Right lobe of liver (tissue), 6 donors: ENCODE measurements around the gene INPP5J. TPM values are rescaled to one million over a fixed set of nuclear protein-coding genes. Genes with fewer than 3 reads are reported as not detected.
"Not testable (repeated sequence)": the region's sequence is repeated elsewhere in the genome, so short reads cannot be mapped to it uniquely, and the experiment has no call there.

Experiments used
- ATAC-seq, 4 donors: fragments of 200-7000 bp; cut with Tn5 transposase; one replicate each; pipeline ENCODE4 v1.9.1; 2020; ENCODE audit warnings: mild to moderate bottlenecking in 4 of 4, moderate library complexity in 4 of 4
- DNase-seq, 3 donors: peaks; one replicate each; pipeline ENCODE4 v3.0.0-alpha.2; 2020
- H3K27ac ChIP-seq, 3 donors: fragments of 200-600 bp; one replicate each; pipeline ENCODE4 v1.8.0; 2022
- H3K27me3 ChIP-seq, 2 donors: fragments of 200-600 bp; one replicate each; pipeline ENCODE4 v1.8.0; 2022
- H3K36me3 ChIP-seq, 4 donors: fragments of 200-600 bp; sonication (generic) in 1 of 4; one replicate each; pipeline versions ENCODE4 v1.5.1 to v1.8.0; 2017 to 2022; ENCODE audit warnings: control low read depth in 1 of 4
- H3K4me1 ChIP-seq, 4 donors: fragments of 200-600 bp; sonication (generic) in 1 of 4; one replicate each; pipeline versions ENCODE4 v1.5.1 to v1.8.0; 2017 to 2022; ENCODE audit warnings: control low read depth in 1 of 4
- H3K4me3 ChIP-seq, 3 donors: fragments of 200-600 bp; one replicate each; pipeline ENCODE4 v1.8.0; 2022
- H3K9me3 ChIP-seq, 4 donors: fragments of 200-600 bp; sonication (generic) in 1 of 4; one replicate each; pipeline versions ENCODE4 v1.5.1 to v1.8.0; 2017 to 2022; ENCODE audit warnings: control low read depth in 1 of 4
- POLR2A ChIP-seq: fragments of 450-650 bp; IDR thresholded peaks from one replicate; pipeline ENCODE4 v1.6.1; 2017; ENCODE audit warnings: antibody characterized with exemption, mild to moderate bottlenecking
- WGBS: methylation state at CpG from one replicate; pipeline ENCODE4 v1.1.6; 2018; ENCODE audit warnings: low coverage, low lambda C conversion rate; ENCODE audit not compliant: insufficient coverage; ENCODE audit errors: missing lambda C conversion rate; 5-methylcytosine and 5-hydroxymethylcytosine counted together
- intact Hi-C, 2 donors: fragments of 100-400 bp; cut with DNase I; formaldehyde crosslinking; loops; one replicate each; pipeline versions ENCODE4 v1.11.2 to v1.14.1; 2022
- total RNA-seq, 6 experiments: library from RNA; depleted of rRNA in 2 of 6; stranded (reverse); fragments of >200 nt in 2 of 6; fragmentation: NEBNext Ultra II Directional in 3 of 6; extraction: Animal tissue kit (Norgen Biotek cat#: 25700) in 3 of 6; gene quantifications; one replicate each; pipeline versions ENCODE4 v1.1.0 to v1.2.4, GENCODE V29; 2016 to 2023
- TF ChIP-seq, protein P1 (sequence below), 4 donors: fragments of 200-600 bp in 3 of 4; fragments of 450-650 bp in 1 of 4; IDR thresholded peaks; one replicate each; pipeline versions ENCODE4 v1.5.1 to v1.8.0; 2016 to 2022; ENCODE audit warnings: antibody characterized with exemption in 4 of 4, mild to moderate bottlenecking in 2 of 4
- donor health status: DM: no; HTN: yes; CAD: no.
- donor health status: DM: no; HTN: no; CAD: no.
- donor health status: DM: no; HTN: no; CAD: no.
- donor health status: DM: no; HTN: yes; CAD: no.
- donor health status: DM: no; HTN: yes; CAD: no.

Gene INPP5J
- total RNA-seq, 6 experiments from 2014 or later = 0.12 to 0.49 (median 0.26) TPM; not detected in 2

DNA sequence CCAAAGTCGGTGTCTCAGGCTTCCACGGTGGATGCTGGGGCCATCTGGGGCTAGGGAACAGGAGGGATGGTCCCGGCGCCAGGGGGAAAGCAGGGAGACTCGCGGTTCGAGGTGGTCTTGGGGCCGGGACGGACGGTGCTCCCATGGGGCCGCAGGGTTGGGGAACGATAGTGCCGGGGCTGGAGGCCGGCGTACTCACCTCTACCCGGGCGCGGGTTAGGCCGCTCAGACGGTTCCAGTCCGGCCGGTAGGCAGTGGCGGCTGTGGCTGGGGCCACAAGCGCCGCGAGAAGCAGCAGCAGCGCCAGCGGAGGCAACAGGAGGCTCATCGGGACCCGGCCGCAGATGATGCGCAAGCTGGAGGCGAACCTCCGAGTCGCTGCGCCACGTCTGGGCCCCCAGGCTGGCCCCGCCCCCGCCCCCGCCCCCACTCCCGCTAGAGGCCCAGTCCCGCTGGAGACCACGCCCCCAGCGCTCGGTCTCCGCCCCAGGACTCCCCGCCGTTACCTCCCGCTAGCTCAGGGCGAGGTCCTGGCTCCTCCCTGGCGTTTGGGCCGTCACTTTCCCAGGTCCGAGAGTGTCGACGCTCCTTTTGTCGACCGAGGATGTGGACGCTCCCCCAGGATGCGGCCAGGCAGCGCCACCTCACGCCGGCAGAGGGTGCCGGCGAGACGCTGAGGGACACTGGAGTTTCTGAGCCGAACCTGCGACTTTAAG is 15.4 kb upstream of the INPP5J start, which contains the start of gene SELENOM:
TSS of gene SELENOM (minus strand) at position 391 of the 716 bp plus-strand sequence. CDS start at position 328, 63 bp downstream.
- TF ChIP-seq POLR2A = peak; percentile 48
- TF ChIP-seq, protein P1, sequence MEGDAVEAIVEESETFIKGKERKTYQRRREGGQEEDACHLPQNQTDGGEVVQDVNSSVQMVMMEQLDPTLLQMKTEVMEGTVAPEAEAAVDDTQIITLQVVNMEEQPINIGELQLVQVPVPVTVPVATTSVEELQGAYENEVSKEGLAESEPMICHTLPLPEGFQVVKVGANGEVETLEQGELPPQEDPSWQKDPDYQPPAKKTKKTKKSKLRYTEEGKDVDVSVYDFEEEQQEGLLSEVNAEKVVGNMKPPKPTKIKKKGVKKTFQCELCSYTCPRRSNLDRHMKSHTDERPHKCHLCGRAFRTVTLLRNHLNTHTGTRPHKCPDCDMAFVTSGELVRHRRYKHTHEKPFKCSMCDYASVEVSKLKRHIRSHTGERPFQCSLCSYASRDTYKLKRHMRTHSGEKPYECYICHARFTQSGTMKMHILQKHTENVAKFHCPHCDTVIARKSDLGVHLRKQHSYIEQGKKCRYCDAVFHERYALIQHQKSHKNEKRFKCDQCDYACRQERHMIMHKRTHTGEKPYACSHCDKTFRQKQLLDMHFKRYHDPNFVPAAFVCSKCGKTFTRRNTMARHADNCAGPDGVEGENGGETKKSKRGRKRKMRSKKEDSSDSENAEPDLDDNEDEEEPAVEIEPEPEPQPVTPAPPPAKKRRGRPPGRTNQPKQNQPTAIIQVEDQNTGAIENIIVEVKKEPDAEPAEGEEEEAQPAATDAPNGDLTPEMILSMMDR (IDR thresholded peaks at IDR 0.05) = peak; percentile 83 to 91 (median 88)
- ATAC-seq = peak; percentile 93 to 97 (median 96)
- DNase-seq = peak; percentile 96 to 97 (median 97)
- H3K4me3 ChIP-seq = peak within 1 kb of the TSS; percentile 35 to 54 (median 47)
- no peaks in the 10 kb centered on the region for H3K27me3 ChIP-seq
- peaks cover 0 to 7% (median 0%) of the 10 kb centered on the region in 4 donors for H3K4me1 ChIP-seq
- peak within 1 kb of the TSS; percentile 64 to 87 (median 69) for H3K27ac ChIP-seq
- no peaks in the 10 kb centered on the region for H3K36me3 ChIP-seq
- WGBS = 3% methylated on average over 22 of the region's 67 CpGs
- H3K9me3 ChIP-seq = no peaks in the 10 kb centered on the region
- intact Hi-C loops = no loop called here

DNA sequence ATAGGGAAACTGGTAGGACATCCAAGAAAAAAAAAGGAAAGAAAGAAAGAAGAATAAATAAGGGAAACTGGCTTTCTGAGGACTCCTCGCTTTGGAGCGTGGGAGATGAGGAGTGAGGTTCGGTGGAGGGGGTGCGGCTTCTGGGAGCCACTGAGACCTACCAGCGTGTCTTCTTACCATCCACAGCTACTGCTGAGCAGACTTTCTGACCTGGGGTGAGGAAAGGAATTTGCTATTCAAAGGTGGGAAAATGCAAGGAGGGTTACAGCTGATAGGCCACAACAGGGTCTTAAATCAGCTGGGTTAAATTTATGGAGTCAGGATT is 14.9 kb upstream of the INPP5J start:
- peaks cover 0 to 7% (median 0%) of the 10 kb centered on the region in 4 donors for H3K4me1 ChIP-seq
- no peaks in the 10 kb centered on the region for H3K9me3 ChIP-seq
- DNase-seq (no peak), ATAC-seq (peak in 2 of 4 donors; percentile 1 to 14)
- H3K4me3 ChIP-seq = peak overlapping the region in 2 of 3 donors; percentile 35 to 54
- H3K27ac ChIP-seq = peak overlapping the region in 1 of 3 donors; percentile 20
- intact Hi-C loops = no loop called here
- 0% methylated on average over 5 of the region's 5 CpGs for WGBS
- TF ChIP-seq POLR2A = no peak
- TF ChIP-seq, protein P1 (IDR thresholded peaks at IDR 0.05) = no peak
- no peaks in the 10 kb centered on the region for H3K27me3 ChIP-seq
- no peaks in the 10 kb centered on the region for H3K36me3 ChIP-seq

DNA sequence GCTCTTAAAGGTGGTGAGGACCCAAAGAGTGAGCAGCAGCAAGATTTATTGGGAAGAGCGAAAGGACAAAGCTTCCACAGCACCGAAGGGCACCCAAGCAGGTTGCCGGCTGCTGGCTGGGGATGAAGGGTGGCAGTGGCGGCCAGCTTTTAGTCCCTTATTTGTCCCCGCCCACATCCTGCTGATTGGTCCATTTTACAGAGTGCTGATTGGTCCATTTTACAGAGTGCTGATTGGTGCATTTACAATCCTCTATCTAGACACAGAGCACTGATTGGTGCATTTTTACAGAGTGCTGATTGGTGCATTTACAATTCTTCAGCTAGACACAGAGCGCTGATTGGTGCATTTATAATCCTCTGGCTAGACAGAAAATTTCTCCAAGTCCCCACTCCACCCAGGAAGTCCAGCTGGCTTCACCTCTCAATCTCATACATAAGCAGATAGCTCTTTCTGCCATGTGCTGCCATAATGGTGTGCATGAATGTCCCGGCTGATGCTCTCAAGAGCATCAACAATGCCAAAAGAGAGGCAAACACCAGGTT is 10.1 kb upstream of the INPP5J start:
- ATAC-seq, H3K27me3 ChIP-seq, H3K4me1 ChIP-seq, H3K27ac ChIP-seq, H3K9me3 ChIP-seq, DNase-seq, intact Hi-C loops, H3K36me3 ChIP-seq, H3K4me3 ChIP-seq: not testable (repeated sequence)
- 86% methylated on average over 5 of the region's 7 CpGs for WGBS

DNA sequence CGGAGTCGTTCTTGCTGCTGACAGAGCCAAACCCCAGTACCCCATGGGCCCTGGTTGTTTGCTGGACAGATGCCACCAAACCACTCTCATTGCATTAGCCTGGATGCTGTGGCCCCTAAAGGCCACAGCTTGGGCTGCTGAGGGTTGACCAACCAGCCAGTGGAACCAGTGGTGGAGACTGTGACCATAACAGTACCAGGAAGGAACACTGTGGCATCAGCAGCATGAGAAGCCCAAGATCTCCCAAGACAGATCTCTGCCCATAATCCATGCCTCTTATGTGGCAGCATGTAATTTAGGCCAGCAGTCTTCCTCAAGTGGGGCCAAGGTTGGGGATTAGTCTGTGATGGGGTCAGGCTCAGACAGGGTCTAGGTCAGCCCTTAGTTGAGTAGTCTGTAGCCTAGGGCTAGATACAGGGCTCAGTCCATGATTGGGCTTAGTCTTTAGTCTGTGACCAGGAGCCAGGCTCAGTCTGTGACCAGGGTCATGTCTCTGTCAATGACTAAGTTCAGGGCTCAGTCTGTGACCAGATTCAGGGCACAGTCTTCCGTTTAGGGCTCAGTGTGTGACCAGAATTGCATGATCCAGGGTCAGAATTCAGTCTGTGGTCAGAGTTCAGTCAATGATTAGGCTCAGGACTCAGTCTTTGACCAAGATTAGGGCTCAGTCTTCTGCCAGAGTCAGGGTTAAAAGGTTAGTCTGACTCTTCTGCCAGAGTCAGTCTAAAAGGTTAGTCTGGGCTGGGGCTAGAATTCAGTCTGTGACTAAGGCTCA is 4.5 kb upstream of the INPP5J start:
- DNase-seq = no peak
- WGBS = no CpG with 5 or more reads among the region's 3 CpGs
- no peaks in the 10 kb centered on the region for H3K9me3 ChIP-seq
- H3K4me3 ChIP-seq = no peak overlapping the region
- intact Hi-C loops = no loop called here
- no peak overlapping the region for H3K27ac ChIP-seq
- peaks cover 0 to 4% (median 0%) of the 10 kb centered on the region in 4 donors for H3K4me1 ChIP-seq
- TF ChIP-seq, protein P1 (IDR thresholded peaks at IDR 0.05) = no peak
- no peak for TF ChIP-seq POLR2A
- no peaks in the 10 kb centered on the region for H3K27me3 ChIP-seq
- no peaks in the 10 kb centered on the region for H3K36me3 ChIP-seq
- ATAC-seq = no peak
